OCI-LY7 (cell line): ENCODE results near the gene OPHN1.

Experiments used
- CTCF ChIP-seq: fragments of 200-600 bp; sonication (generic); conservative IDR thresholded peaks from 2 replicates; pipeline ENCODE4 v1.5.1; 2014; ENCODE audit warnings: mild to moderate bottlenecking, antibody characterized with exemption, low read length, moderate library complexity, mixed read lengths
- EZH2phosphoT487 ChIP-seq: fragments of 200-600 bp; sonication (generic); IDR thresholded peaks from 2 replicates; pipeline ENCODE4 v1.6.1; 2018; ENCODE audit warnings: low read depth, borderline replicate concordance, mild to moderate bottlenecking, mixed run types, antibody characterized with exemption, low read length, moderate library complexity, mixed read lengths

DNA sequence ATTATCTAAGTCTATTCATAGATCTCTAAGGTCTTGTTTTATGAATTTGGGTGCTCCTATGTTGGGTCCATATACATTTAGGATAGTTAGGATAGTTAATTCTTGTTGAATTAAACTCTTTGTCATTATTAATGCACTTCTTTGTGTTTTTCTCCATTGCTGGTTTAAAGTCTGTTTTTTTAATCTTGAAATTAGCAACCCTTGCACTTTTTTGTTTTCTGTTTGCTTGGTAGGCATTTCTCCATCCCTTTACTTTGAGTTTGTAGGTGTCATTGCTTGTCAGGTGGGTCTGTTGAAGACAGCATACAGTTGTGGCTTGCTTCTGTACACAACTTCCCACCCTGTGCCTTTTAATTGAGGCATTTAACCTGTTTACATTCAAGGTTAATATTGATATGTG lies 434.8 kb downstream of the OPHN1 start:
- TF ChIP-seq CTCF: no peak
- TF ChIP-seq EZH2phosphoT487: no peak
